IMR-90 (cell line): ENCODE results near the gene CDC42EP3.

ENCODE experiments used
- CHD1 ChIP-seq: IDR thresholded peaks from 2 replicates; pipeline ENCODE4 v1.6.1; 2012; ENCODE audit warnings: low read depth, low read length, improper control_type of control experiment
- FOS ChIP-seq: fragments of 150-350 bp; IDR thresholded peaks from 2 replicates; pipeline ENCODE4 v1.6.1; 2016; ENCODE audit warnings: low read depth, low read length
- RAD21 ChIP-seq: IDR thresholded peaks from 2 replicates; pipeline ENCODE4 v1.6.1; 2012; ENCODE audit warnings: low read length, improper control_type of control experiment
- TF ChIP-seq, protein P1 (sequence below): conservative IDR thresholded peaks from 2 replicates; pipeline ENCODE4 v1.5.1; 2012; ENCODE audit warnings: mild to moderate bottlenecking, low read depth, low read length, improper control_type of control experiment

DNA sequence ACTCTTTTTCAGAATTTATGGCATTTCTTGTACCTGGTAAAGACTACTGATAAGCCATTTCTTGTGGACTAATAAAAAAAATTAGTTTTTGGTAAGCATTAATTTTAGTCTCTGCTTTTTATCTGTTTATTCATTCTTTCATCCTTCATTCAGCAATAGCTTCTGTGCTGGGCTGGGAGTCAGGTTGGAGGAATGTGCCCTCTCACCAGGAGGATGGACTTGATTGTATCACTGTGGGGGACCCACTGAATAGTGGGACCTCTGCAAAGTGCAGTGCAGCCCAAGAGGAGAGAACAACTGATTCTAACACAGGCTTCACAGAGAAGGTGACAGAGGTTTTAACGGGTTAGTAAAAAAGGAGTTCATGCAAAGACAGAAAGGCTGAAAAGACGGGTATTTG is 39.1 kb downstream of the CDC42EP3 start:
- TF ChIP-seq, protein P1, sequence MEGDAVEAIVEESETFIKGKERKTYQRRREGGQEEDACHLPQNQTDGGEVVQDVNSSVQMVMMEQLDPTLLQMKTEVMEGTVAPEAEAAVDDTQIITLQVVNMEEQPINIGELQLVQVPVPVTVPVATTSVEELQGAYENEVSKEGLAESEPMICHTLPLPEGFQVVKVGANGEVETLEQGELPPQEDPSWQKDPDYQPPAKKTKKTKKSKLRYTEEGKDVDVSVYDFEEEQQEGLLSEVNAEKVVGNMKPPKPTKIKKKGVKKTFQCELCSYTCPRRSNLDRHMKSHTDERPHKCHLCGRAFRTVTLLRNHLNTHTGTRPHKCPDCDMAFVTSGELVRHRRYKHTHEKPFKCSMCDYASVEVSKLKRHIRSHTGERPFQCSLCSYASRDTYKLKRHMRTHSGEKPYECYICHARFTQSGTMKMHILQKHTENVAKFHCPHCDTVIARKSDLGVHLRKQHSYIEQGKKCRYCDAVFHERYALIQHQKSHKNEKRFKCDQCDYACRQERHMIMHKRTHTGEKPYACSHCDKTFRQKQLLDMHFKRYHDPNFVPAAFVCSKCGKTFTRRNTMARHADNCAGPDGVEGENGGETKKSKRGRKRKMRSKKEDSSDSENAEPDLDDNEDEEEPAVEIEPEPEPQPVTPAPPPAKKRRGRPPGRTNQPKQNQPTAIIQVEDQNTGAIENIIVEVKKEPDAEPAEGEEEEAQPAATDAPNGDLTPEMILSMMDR = no peak
- TF ChIP-seq FOS (no peak), RAD21 (no peak), CHD1 (no peak)
